ENCODE data around the gene FMO2. TPM values are rescaled to one million over a fixed set of nuclear protein-coding genes. Genes with fewer than 3 reads are reported as not detected.

Gene FMO2
- total RNA-seq, 1 donor from 2014 or later: 19.8 TPM

- no peak for DNase-seq (ENCODE audit: low spot score)
- intact Hi-C loops (cut with DNase I): no loop called here
Observed at GRCh38 chr1:171250263-171250662, 65.2 kb downstream of the FMO2 start.

GRCh38 chr1:171251042-171251951 lies 66.2 kb downstream of the FMO2 start:
- intact Hi-C loops (cut with DNase I): no loop called here
- DNase-seq (ENCODE audit: low spot score): no peak

DNA sequence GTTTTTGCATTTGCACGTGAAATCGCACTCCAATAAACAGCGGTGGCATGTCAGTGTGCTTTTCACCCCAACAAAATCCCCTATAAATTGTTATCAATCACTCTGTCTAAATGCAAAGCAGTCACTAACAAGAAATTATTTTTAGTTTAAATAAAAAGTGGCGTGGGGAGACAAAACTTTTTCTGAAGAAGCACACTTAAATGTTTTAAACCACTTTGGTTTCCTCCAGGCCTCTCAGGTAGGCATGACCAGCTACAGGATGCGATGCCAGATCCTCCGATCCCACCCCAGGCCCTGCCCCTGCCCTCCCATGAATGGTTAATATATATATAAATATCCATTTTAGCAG lies 66.8 kb downstream of the FMO2 start:
- intact Hi-C loops (cut with DNase I): no loop called here
- DNase-seq (ENCODE audit: low spot score): no peak

DNA sequence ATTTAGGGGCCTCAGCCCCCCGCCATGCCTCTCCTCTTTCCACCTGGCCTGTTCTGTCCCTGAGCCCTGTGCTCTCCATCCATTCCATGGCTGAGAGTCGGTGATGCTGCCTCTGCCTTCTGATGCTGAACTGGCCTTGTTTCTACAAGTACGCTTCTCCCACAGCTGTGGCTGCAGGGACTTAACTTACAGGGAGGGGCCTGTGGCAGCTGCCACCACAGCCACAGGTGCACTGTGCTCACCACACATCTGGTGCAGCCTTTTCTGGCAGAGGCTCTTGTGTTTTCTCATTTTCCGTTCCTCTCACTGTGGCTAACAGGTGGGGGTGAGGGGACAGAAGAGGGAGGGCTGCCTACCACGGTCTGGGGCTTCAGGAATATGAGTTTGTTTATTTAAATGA lies 67.4 kb downstream of the FMO2 start:
- intact Hi-C loops (cut with DNase I): no loop called here
- DNase-seq (ENCODE audit: low spot score): no peak

DNA sequence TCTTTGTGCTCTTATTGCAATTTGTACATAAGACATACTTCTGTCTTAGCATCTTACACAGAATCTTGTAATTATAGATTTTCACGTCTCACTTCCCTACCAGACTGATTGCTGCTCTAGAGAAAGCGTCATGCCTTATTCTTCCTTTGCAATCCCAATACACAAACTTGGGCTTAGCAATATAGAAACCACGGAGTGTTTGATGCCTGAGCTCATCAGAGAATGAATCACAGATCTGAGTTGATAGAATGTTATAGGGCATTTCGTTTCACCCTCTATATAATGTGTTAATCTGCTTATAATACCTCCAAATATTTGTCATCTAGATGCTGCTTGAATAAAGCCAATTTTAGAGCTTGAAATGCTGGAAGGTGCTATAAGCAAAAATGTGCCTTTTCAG lies 69.8 kb downstream of the FMO2 start:
- intact Hi-C loops (cut with DNase I): no loop called here
- DNase-seq (ENCODE audit: low spot score): no peak

- intact Hi-C loops (cut with DNase I): no loop called here
Observed at GRCh38 chr1:171256940-171257606, 72.0 kb downstream of the FMO2 start.

GRCh38 chr1:171257607-171258076 lies 72.5 kb downstream of the FMO2 start:
- intact Hi-C loops (cut with DNase I): no loop called here
- no peak for DNase-seq (ENCODE audit: low spot score)

More at GRCh38 chr1:171256940-171257606, 72.0 kb downstream of the FMO2 start:
- DNase-seq (ENCODE audit: low spot score): no peak

- DNase-seq (ENCODE audit: low spot score): no peak
- intact Hi-C loops (cut with DNase I): no loop called here
Observed at GRCh38 chr1:171258429-171258828, 73.3 kb downstream of the FMO2 start.

DNA sequence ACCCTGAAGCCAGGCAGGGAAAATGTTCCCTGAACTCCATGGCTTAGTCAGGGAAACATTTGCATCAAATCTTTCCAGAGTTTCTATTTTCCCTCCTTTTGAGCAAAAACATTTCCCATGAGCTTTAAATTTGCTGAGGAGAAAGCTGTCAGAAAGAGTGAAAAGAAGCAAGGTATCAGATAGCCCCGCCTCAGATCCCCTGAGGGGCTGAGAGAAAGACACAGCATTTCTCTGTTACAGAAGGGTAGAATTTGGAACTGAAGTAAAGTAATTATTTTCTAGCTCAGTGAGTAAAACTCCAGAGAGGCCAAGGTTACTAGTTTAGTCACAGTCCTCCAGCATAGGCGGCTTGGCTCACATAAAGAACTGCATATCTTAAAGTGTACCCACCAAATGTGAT lies 73.8 kb downstream of the FMO2 start:
- no peak for DNase-seq (ENCODE audit: low spot score)
- intact Hi-C loops (cut with DNase I): no loop called here

Other genes starting within 250 kb of the FMO2 start
- gene MROH9, start 249.8 kb upstream of the FMO2 start, total RNA-seq: not detected
- gene FMO3, start 94.4 kb upstream of the FMO2 start, total RNA-seq: 1.2 TPM
- 1.3 TPM for gene FMO1, start 63.2 kb downstream of the FMO2 start, total RNA-seq
- 5.3 TPM for gene FMO4, start 128.9 kb downstream of the FMO2 start, total RNA-seq

Data from cardiac septum (tissue), 1 donor.